KBM-7 (cell line): ENCODE results near the gene HDC.

Source experiments
- DNase-seq: peaks from one replicate; pipeline ENCODE4 v3.0.0-alpha.2; 2015
- in situ Hi-C: fragments of 300-500 bp; cut with MboI; formaldehyde crosslinking; loops from 2 replicates; pipeline ENCODE4 v1.14.3; 2020; ENCODE audit warnings: low sequenced_read_pairs, low pct_unique_long_range_greater_than_20kb, mixed read lengths

HDC gene, protein sequence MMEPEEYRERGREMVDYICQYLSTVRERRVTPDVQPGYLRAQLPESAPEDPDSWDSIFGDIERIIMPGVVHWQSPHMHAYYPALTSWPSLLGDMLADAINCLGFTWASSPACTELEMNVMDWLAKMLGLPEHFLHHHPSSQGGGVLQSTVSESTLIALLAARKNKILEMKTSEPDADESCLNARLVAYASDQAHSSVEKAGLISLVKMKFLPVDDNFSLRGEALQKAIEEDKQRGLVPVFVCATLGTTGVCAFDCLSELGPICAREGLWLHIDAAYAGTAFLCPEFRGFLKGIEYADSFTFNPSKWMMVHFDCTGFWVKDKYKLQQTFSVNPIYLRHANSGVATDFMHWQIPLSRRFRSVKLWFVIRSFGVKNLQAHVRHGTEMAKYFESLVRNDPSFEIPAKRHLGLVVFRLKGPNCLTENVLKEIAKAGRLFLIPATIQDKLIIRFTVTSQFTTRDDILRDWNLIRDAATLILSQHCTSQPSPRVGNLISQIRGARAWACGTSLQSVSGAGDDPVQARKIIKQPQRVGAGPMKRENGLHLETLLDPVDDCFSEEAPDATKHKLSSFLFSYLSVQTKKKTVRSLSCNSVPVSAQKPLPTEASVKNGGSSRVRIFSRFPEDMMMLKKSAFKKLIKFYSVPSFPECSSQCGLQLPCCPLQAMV

DNA sequence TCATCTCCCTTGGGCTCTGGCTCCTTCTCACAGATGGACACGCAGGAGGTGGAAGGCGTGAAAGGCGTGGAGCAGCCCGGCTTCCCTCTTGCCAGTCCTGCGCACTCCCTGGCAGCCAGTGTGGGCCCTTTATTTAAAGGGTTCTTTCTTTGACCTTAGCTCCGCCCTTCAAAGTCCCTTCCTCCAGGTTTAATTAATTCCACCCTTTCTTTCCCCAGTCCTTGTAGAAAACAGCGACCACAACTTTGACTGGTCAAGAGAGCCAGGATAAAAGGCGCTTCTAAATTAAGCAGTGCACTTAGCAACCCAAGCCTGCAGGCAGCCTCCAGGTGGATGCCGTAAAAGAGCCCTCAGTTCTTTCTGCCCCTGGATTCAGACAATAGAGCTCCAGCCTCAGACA lies at the start of gene HDC:
Gene HDC (minus strand): TSS at position 107 of the 400 bp plus-strand sequence. CDS start 103 bp downstream, at position 4.
- in situ Hi-C loops = no loop called here
- no peak for DNase-seq

DNA sequence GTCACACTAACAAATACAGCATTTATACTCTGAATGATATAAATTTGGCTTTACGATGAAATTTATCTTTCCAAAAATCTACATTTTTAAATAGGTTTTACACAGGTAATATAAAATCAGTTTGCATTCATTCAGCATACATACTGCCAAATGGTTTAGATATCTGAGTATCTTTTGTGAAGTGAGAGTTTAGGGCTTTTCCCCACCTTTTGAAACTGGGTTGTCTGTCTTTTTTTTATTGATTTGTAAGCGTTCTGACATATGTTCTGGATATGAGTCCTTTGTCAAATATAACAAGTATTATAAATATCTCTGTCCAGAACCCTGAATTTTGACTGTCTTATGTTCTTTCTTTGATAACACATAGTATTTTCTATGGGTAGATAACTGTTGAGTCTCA lies 47.1 kb upstream of the HDC start:
- in situ Hi-C loops = no loop called here
- DNase-seq = no peak

DNA sequence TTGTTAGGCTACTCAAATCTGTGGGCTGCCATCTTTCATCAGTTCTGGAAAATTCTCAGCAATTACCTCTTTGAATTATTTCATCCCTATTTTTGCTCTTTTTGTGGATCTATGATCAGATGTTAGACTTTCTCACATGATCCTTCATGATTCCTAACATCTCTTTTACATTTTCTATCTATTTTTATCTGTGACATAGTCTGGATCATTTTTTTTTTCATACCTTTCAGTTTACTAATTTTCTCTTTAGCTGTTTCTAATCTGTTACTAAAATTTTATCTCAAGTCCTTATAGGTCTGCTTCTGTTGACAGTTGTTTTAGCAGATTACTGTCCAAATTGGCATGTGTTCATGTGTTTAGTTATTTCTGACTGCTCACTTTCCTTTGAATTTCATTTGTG lies 42.3 kb upstream of the HDC start:
- DNase-seq = no peak
- in situ Hi-C loops = no loop called here

DNA sequence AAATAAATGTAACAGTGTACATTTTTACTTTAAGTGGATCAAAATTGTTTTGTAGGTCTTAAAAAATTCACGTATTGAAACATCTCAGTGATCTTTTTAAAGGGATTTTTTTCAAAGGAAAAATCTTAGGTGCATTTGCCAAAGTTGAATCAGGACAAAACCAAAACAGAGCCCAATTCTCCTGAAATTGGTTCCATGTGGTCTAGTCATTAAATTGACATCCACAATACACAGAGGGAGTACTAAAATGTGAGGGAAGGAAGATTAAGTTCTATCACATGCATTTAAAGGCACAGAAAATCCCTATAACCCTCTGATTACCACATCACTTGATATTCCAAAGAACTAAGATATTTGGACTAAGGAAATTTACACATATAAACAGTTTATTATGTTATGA lies 39.3 kb upstream of the HDC start:
- no peak for DNase-seq
- in situ Hi-C loops = no loop called here

GRCh38 chr15:50302581-50302980 lies 37.1 kb upstream of the HDC start:
- in situ Hi-C loops = no loop called here
- DNase-seq = no peak

DNA sequence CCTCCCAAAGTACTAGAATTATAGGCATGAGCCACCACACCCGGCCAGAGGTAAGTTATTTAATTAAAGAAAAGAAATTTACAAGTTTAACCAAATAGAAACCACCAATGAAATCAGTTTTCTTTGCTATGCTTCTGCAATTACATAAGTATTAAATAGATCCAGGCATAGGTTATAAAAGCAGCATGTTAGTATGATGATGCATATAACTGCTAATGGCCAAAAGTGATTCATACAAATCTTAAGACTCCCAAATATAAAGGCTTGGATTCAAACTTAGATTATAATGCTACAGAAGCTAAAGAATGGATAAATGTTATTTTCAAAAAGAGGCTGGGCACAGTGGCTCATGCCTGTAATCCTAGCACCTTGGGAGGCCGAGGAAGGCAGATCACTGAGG lies 32.8 kb upstream of the HDC start:
- in situ Hi-C loops = no loop called here
- DNase-seq = no peak

DNA sequence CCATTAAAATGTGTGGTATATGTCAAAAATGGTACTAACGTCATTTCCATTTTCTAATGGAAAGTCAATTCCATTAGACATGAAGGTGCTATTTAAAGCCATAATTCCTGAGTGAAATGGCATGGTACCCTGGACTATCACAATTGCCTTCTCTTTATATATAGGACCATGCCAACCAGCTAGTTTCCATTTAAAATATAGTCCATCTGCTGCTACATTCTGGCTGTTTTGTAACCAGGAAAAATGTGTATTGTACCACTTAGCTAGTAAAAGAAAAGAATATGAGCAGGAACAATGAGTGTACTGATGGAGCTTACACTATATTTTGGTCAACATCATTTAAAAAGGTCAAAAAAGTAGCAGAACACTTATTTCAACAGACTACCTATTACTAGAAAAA lies 30.4 kb upstream of the HDC start:
- in situ Hi-C loops = no loop called here
- no peak for DNase-seq

- in situ Hi-C loops = no loop called here
- no peak for DNase-seq
Measured at GRCh38 chr15:50289749-50290148, 24.2 kb upstream of the HDC start.

- in situ Hi-C loops = no loop called here
- no peak for DNase-seq
Measured at GRCh38 chr15:50287324-50288116, 22.0 kb upstream of the HDC start.

DNA sequence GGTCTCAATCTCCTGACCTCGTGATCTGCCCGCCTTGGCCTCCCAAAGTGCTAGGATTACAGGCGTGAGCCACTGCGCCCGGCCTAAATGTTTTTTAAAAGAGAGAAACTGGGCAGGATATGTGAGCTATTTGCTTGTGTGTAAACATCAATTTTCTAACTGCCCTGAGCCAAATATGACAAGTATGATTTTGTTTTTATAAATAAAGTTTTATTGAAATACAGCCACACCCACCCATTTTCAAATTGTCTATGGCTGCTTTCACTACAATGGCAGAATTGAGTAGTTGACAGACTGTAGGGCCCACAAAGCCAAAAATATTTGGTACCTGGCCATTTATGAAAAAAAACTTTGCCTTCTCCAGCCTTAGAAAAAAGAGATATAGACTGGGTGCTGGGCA lies 15.9 kb upstream of the HDC start:
- in situ Hi-C loops = no loop called here
- DNase-seq = no peak

GRCh38 chr15:50280271-50280670 lies 14.7 kb upstream of the HDC start:
- in situ Hi-C loops = no loop called here
- DNase-seq = no peak

DNA sequence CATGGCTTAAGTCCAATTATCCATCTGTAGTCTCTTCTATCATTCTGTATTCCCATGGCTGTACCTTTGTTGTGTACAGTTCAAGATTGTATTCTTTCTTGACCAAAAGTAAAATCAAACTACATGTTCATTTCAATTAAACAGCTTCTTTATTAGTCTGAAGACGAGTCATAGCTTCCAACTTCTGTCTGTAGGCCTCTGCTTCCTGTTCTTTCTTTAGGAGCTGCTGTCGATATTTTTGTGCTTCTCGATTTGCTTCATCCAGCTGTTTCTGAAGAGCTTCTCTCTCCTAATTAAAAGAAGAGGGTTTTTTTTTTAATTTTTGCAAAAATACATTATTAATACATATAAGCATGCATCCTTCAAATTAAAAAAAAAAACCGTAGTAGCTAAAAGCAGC lies 13.0 kb upstream of the HDC start:
- in situ Hi-C loops = no loop called here
- DNase-seq = no peak

DNA sequence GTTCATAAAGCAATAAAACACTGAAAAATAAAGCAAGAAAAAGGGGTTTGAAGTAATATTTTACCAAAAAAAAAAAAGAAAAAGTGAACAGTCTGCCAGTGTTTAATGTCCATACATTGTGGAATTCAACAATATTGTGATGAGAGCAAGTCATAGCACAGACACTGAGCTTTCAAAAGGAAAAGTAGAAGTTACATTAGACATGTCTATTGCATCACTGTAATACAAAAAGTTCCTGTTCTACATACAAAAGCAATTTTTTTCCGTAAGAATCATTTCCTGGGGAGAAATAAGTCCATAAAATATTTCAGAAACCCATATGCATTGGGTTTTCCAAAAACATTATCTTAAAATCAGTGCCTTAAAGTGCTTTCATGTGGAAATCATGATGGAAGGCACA lies 11.8 kb upstream of the HDC start:
- in situ Hi-C loops = no loop called here
- no peak for DNase-seq

DNA sequence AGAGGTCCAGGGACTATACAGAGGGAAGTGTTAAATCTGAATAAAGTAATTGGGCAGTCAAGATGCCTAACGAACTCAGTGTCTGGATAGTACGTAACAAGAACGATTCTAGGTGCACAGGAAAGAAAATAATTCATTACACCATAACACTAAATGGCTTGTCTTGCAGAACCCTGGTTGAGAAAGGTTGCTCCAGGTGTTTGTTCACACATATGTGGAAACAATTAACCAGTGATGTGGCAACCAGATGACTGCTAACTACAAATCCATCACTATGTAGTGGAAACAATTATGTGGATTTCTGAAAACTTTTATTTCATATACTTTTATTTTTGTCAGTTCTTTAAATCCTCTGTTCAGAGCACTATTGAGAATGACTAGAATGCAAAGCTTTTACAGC lies 10.4 kb upstream of the HDC start:
- in situ Hi-C loops = no loop called here
- no peak for DNase-seq

GRCh38 chr15:50275091-50275490 lies 9.6 kb upstream of the HDC start:
- DNase-seq = no peak
- in situ Hi-C loops = no loop called here

DNA sequence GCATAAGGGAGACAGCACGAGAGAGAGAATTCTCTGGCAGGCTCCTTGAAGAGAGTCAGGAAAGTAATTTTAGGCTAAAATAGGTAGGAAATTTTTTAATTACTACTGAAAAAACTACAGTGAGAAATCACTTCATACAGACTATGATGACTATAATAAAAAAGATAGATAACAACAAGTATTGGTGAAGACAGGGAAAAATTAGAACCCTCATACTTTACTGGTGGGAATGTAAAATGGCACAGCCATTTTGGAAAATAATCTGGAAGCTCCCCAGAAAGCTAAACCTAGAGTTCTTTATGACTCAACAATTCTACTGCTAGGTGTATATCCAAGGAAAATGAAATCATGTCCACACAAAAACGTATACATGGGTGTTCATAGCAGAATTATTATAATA lies 2.1 kb upstream of the HDC start:
- in situ Hi-C loops = no loop called here
- DNase-seq = no peak

DNA sequence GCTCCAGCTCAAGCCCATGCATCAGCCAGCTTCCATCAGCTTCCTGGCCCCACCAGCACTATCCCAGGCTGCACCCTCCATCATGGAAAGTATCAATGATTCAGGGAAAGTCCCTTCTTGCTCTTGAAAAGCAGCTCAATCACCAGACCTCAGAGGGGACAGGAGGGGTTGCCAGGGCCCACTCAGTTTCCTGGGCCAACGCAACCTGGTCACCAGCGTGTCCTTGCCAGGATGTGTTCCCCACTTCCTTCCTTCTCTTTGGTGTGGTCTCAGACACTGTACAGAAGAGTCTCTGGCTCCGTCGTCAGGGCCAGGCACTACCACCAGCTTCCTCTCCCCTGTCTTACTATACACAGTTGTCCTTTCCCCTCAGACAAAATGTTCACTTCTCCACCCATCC lies 3.0 kb downstream of the HDC start:
- DNase-seq = peak; percentile 51
- in situ Hi-C loops = no loop called here

DNA sequence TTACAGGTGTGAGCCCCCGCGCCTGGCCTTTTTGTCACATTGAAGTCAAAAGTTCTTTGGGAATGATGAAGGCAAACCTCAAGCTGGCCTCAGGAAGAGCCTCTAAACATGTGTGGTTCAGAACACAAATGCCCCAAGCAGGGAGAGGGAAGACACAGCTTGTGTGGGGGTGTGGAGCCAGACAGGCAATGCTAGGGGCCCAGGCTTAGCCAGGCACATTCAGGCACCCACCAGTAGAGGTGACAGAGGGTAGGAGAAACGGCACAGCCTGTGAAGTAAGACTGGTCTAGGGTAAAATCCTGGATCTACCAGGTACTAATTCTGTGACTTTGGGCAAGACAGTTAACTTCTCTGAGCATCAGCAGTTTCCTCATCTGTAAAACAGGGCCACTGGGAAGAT lies 3.5 kb downstream of the HDC start:
- in situ Hi-C loops = no loop called here
- peak; percentile 29 for DNase-seq

- in situ Hi-C loops = no loop called here
- DNase-seq = peak; percentile 46
Measured at GRCh38 chr15:50260969-50261496, 4.5 kb downstream of the HDC start.

GRCh38 chr15:50259276-50259675 lies 6.2 kb downstream of the HDC start:
- in situ Hi-C loops = no loop called here
- no peak for DNase-seq
